Neural progenitor cell (in vitro differentiated cells): Measurements from ENCODE around the gene FHOD3. TPM values are rescaled to one million over a fixed set of nuclear protein-coding genes. Genes with fewer than 3 reads are reported as not detected.

Experiments
- DNase-seq: peaks from one replicate; pipeline ENCODE4 v3.0.0-alpha.2; 2016; ENCODE audit warnings: low spot score
- H2AFZ ChIP-seq: fragments of 200-600 bp; sonication (generic); replicated peaks from 2 replicates; pipeline ENCODE4 v1.6.1; 2016; ENCODE audit warnings: antibody characterized with exemption
- H3F3A ChIP-seq: fragments of 200-600 bp; sonication (generic); 2 replicates; pipeline ENCODE4 v1.6.1; 2016; ENCODE audit warnings: antibody characterized with exemption, low read depth
- H3K27ac ChIP-seq: fragments of 200-600 bp; sonication (generic); 2 replicates; pipeline ENCODE4 v1.5.1; 2016; ENCODE audit warnings: mild to moderate bottlenecking
- H3K27me3 ChIP-seq: fragments of 200-600 bp; sonication (generic); 2 replicates; pipeline ENCODE4 v1.6.1; 2016; ENCODE audit warnings: mild to moderate bottlenecking, moderate library complexity
- H3K36me3 ChIP-seq: fragments of 200-600 bp; sonication (generic); 2 replicates; pipeline ENCODE4 v1.5.1; 2016
- H3K4me1 ChIP-seq: fragments of 200-600 bp; sonication (generic); 2 replicates; pipeline ENCODE4 v1.6.1; 2016; ENCODE audit warnings: mixed run types
- H3K4me2 ChIP-seq: fragments of 200-600 bp; sonication (generic); 2 replicates; pipeline ENCODE4 v1.6.1; 2016
- H3K4me3 ChIP-seq: fragments of 200-600 bp; sonication (generic); 2 replicates; pipeline ENCODE4 v1.5.1; 2016
- H3K79me2 ChIP-seq: fragments of 200-600 bp; sonication (generic); 2 replicates; pipeline ENCODE4 v1.6.1; 2016; ENCODE audit warnings: low read depth
- H3K9ac ChIP-seq: fragments of 200-600 bp; sonication (generic); 2 replicates; pipeline ENCODE4 v1.6.1; 2016
- H3K9me3 ChIP-seq: fragments of 200-600 bp; sonication (generic); 2 replicates; pipeline ENCODE4 v1.5.1; 2016; ENCODE audit warnings: low read depth
- H4K20me1 ChIP-seq: fragments of 200-600 bp; sonication (generic); 2 replicates; pipeline ENCODE4 v1.6.1; 2016; ENCODE audit warnings: low read depth
- H3K27ac Mint-ChIP-seq: 3 replicates; pipeline ENCODE4 v1.8.0; 2021; ENCODE audit warnings: mixed read lengths
- H3K27me3 Mint-ChIP-seq: 2 replicates; pipeline ENCODE4 v1.8.0; 2022; ENCODE audit warnings: low read depth, mild to moderate bottlenecking, inconsistent platforms, moderate library complexity, mixed read lengths; ENCODE audit not compliant: insufficient read depth
- H3K36me3 Mint-ChIP-seq: 3 replicates; pipeline ENCODE4 v1.8.0; 2021; ENCODE audit warnings: mixed read lengths
- H3K4me1 Mint-ChIP-seq: 3 replicates; pipeline ENCODE4 v1.8.0; 2021; ENCODE audit warnings: mixed read lengths
- H3K4me3 Mint-ChIP-seq: 3 replicates; pipeline ENCODE4 v1.8.0; 2021; ENCODE audit warnings: mild to moderate bottlenecking, moderate library complexity, mixed read lengths
- H3K9me3 Mint-ChIP-seq: 3 replicates; pipeline ENCODE4 v1.8.0; 2020; ENCODE audit warnings: mixed read lengths
- CTCF ChIP-seq: fragments of 200-600 bp; sonication (generic); IDR thresholded peaks from 2 replicates; pipeline ENCODE4 v1.5.1; 2017; ENCODE audit warnings: antibody characterized with exemption, mild to moderate bottlenecking
- EZH2 ChIP-seq: fragments of 200-600 bp; sonication (generic); IDR thresholded peaks from 2 replicates; pipeline ENCODE4 v1.6.1; 2017; ENCODE audit warnings: antibody characterized with exemption, mild to moderate bottlenecking, moderate library complexity
- EZH2phosphoT487 ChIP-seq: fragments of 200-600 bp; sonication (generic); IDR thresholded peaks from 2 replicates; pipeline ENCODE4 v1.6.1; 2017; ENCODE audit warnings: antibody characterized with exemption
- total RNA-seq: library from RNA; depleted of rRNA; stranded (reverse); fragments of >200 nt; gene quantifications from 2 replicates; pipeline ENCODE4 v1.2.3, GENCODE V29; 2015; ENCODE audit warnings: low replicate concordance

The FHOD3 gene
- total RNA-seq, 1 donor from 2014 or later = 69.7 TPM

- H2AFZ ChIP-seq = no peak overlapping the region
These were observed 300.1 kb downstream of the FHOD3 start for GRCh38 chr18:36597636-36598035.

GRCh38 chr18:36600548-36600947 lies 303.0 kb downstream of the FHOD3 start:
- no peak overlapping the region for H3K4me3 ChIP-seq
- H3K36me3 Mint-ChIP-seq = peaks cover 37% of the 10 kb centered on the region
- no peaks in the 10 kb centered on the region for H3K9me3 ChIP-seq
- peak overlapping the region; percentile 62 for H3K27ac ChIP-seq
- H2AFZ ChIP-seq = no peak overlapping the region
- no peak overlapping the region for H3K4me3 Mint-ChIP-seq
- H3K27me3 Mint-ChIP-seq = no peaks in the 10 kb centered on the region
- peaks cover 4% of the 10 kb centered on the region for H3K4me1 Mint-ChIP-seq
- H4K20me1 ChIP-seq = no peaks in the 10 kb centered on the region
- no peaks in the 10 kb centered on the region for H3K36me3 ChIP-seq
- no peak overlapping the region for H3K27ac Mint-ChIP-seq
- H3K4me1 ChIP-seq = peaks cover 22% of the 10 kb centered on the region
- no peak overlapping the region for H3K9ac ChIP-seq
- H3K27me3 ChIP-seq = no peaks in the 10 kb centered on the region
- TF ChIP-seq EZH2phosphoT487 = no peak
- TF ChIP-seq EZH2 = no peak
- TF ChIP-seq CTCF = no peak
- no peak overlapping the region for H3K4me2 ChIP-seq
- H3K9me3 Mint-ChIP-seq = no peaks in the 10 kb centered on the region
- no peak for DNase-seq
- no peaks in the 10 kb centered on the region for H3K79me2 ChIP-seq
- H3F3A ChIP-seq = peaks cover 11% of the 10 kb centered on the region

More at GRCh38 chr18:36597636-36598035, 300.1 kb downstream of the FHOD3 start:
- Histone ChIP-seq H3K4me2 (no peak overlapping the region), H4K20me1 (no peaks in the 10 kb centered on the region), H3K27me3 (no peaks in the 10 kb centered on the region), H3K4me3 (no peak overlapping the region), H3F3A (peaks cover 11% of the 10 kb centered on the region), H3K4me1 (peaks cover 18% of the 10 kb centered on the region), H3K9ac (no peak overlapping the region), H3K79me2 (no peaks in the 10 kb centered on the region), H3K9me3 (no peaks in the 10 kb centered on the region), H3K36me3 (no peaks in the 10 kb centered on the region), H3K27ac (no peak overlapping the region)
- Mint-ChIP-seq H3K27me3 (peaks cover 3% of the 10 kb centered on the region), H3K4me3 (no peak overlapping the region), H3K9me3 (no peaks in the 10 kb centered on the region), H3K4me1 (peaks cover 12% of the 10 kb centered on the region), H3K27ac (no peak overlapping the region), H3K36me3 (peaks cover 31% of the 10 kb centered on the region)
- no peak for DNase-seq
- TF ChIP-seq CTCF = no peak
- no peak for TF ChIP-seq EZH2
- no peak for TF ChIP-seq EZH2phosphoT487

GRCh38 chr18:36601316-36601715 lies 303.8 kb downstream of the FHOD3 start:
- TF ChIP-seq EZH2phosphoT487 (no peak), EZH2 (no peak), CTCF (no peak)
- Histone ChIP-seq H3K4me1 (peaks cover 26% of the 10 kb centered on the region), H3K27ac (no peak overlapping the region), H3K4me3 (no peak overlapping the region), H3K79me2 (no peaks in the 10 kb centered on the region), H3F3A (peaks cover 11% of the 10 kb centered on the region), H3K36me3 (peaks cover under 1% of the 10 kb centered on the region), H3K4me2 (no peak overlapping the region), H2AFZ (no peak overlapping the region), H4K20me1 (no peaks in the 10 kb centered on the region), H3K9me3 (no peaks in the 10 kb centered on the region), H3K9ac (no peak overlapping the region), H3K27me3 (no peaks in the 10 kb centered on the region)
- Mint-ChIP-seq H3K27ac (no peak overlapping the region), H3K36me3 (peaks cover 33% of the 10 kb centered on the region), H3K9me3 (no peaks in the 10 kb centered on the region), H3K4me1 (peaks cover 3% of the 10 kb centered on the region), H3K4me3 (no peak overlapping the region), H3K27me3 (peaks cover 2% of the 10 kb centered on the region)
- no peak for DNase-seq
